ENCODE results near the gene INPP5D.

DNA sequence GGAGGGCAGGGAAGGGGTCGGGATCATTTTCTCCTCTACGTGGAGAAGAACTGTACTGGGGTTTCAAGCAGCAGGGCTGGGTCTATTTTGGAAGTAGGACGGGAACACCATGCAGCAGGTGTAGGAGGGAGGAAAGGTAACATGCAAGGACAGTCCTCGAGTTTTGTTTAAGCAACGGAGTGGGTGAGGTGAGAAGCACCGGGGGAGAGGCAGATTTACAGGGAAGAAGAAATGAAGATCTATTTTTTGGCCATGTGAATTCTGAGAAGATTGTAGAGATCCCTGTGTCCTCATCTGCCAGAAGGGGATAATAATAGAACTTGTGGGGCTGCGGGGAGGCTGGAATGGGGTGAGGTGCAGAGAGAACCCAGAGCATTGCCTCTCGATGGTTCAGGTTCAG lies 85.6 kb downstream of the INPP5D start:
- TF ChIP-seq, protein P1, sequence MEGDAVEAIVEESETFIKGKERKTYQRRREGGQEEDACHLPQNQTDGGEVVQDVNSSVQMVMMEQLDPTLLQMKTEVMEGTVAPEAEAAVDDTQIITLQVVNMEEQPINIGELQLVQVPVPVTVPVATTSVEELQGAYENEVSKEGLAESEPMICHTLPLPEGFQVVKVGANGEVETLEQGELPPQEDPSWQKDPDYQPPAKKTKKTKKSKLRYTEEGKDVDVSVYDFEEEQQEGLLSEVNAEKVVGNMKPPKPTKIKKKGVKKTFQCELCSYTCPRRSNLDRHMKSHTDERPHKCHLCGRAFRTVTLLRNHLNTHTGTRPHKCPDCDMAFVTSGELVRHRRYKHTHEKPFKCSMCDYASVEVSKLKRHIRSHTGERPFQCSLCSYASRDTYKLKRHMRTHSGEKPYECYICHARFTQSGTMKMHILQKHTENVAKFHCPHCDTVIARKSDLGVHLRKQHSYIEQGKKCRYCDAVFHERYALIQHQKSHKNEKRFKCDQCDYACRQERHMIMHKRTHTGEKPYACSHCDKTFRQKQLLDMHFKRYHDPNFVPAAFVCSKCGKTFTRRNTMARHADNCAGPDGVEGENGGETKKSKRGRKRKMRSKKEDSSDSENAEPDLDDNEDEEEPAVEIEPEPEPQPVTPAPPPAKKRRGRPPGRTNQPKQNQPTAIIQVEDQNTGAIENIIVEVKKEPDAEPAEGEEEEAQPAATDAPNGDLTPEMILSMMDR (IDR thresholded peaks at IDR 0.05; ENCODE audit: low read depth, low read length, missing input control) = no peak
- TF ChIP-seq, protein P2, sequence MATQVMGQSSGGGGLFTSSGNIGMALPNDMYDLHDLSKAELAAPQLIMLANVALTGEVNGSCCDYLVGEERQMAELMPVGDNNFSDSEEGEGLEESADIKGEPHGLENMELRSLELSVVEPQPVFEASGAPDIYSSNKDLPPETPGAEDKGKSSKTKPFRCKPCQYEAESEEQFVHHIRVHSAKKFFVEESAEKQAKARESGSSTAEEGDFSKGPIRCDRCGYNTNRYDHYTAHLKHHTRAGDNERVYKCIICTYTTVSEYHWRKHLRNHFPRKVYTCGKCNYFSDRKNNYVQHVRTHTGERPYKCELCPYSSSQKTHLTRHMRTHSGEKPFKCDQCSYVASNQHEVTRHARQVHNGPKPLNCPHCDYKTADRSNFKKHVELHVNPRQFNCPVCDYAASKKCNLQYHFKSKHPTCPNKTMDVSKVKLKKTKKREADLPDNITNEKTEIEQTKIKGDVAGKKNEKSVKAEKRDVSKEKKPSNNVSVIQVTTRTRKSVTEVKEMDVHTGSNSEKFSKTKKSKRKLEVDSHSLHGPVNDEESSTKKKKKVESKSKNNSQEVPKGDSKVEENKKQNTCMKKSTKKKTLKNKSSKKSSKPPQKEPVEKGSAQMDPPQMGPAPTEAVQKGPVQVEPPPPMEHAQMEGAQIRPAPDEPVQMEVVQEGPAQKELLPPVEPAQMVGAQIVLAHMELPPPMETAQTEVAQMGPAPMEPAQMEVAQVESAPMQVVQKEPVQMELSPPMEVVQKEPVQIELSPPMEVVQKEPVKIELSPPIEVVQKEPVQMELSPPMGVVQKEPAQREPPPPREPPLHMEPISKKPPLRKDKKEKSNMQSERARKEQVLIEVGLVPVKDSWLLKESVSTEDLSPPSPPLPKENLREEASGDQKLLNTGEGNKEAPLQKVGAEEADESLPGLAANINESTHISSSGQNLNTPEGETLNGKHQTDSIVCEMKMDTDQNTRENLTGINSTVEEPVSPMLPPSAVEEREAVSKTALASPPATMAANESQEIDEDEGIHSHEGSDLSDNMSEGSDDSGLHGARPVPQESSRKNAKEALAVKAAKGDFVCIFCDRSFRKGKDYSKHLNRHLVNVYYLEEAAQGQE (IDR thresholded peaks at IDR 0.05) = no peak

Measured in liver (tissue), 2 donors.